22Rv1 (cell line): Measurements from ENCODE around the gene CLIC3.

Experiments
- ZFX ChIP-seq: fragments of 450-650 bp; IDR thresholded peaks from 2 replicates; pipeline ENCODE4 v1.6.1; 2017; ENCODE audit warnings: antibody characterized with exemption, borderline replicate concordance
- TF ChIP-seq, protein P1 (sequence below): fragments of 450-650 bp; IDR thresholded peaks from 2 replicates; pipeline ENCODE4 v1.5.1; 2017; ENCODE audit warnings: mild to moderate bottlenecking

DNA sequence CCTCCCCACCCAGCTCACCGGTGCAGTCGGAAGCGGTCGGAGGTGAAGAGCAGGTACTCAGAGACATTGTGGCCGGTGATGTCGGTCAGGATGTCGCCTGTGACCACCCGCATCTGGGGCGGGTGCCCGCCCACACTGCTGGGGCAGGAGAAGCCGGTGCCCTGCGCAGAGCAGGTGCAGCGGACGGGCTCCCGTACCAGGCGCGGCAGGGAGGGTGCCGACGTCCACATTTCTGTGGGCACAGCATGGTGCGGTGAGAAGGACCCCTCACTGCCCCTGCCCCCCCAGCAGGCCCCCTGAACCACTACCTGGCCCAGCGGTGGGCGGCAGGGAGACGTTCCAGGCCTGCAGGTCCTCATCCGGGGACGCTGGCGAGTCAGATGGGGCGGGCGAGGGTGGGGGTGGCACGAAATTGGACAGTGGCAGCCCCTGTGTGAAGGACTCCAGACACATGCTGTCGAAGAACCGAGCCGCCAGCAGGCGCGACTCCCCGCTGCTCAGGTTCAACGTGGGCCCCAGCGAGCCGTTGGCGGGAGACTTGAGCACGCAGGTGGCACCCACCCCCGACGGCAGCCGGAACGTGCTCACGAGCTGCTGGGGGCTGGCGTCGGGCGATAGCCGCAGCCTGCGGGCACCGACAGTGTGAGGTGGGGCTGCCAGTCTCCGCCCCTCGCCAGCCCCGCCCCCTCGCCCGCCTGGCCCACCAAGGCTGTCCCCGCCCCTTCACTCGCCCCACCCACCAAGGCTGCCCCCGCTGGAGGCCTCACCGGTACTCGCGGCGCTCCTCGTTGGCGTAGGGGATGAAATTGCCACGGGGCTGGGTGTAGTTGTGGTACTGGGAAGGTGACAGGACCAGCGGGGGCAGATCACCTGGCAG, 16.6 kb upstream of the CLIC3 start:
- TF ChIP-seq, protein P1, sequence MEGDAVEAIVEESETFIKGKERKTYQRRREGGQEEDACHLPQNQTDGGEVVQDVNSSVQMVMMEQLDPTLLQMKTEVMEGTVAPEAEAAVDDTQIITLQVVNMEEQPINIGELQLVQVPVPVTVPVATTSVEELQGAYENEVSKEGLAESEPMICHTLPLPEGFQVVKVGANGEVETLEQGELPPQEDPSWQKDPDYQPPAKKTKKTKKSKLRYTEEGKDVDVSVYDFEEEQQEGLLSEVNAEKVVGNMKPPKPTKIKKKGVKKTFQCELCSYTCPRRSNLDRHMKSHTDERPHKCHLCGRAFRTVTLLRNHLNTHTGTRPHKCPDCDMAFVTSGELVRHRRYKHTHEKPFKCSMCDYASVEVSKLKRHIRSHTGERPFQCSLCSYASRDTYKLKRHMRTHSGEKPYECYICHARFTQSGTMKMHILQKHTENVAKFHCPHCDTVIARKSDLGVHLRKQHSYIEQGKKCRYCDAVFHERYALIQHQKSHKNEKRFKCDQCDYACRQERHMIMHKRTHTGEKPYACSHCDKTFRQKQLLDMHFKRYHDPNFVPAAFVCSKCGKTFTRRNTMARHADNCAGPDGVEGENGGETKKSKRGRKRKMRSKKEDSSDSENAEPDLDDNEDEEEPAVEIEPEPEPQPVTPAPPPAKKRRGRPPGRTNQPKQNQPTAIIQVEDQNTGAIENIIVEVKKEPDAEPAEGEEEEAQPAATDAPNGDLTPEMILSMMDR, result no peak
- TF ChIP-seq ZFX, result no peak
